ENCODE measurements around the gene PSMD6. TPM values are rescaled to one million over a fixed set of nuclear protein-coding genes. Genes with fewer than 3 reads are reported as not detected.

PSMD6 gene
- total RNA-seq, 4 donors from 2014 or later = 150 to 220 (median 180) TPM

DNA sequence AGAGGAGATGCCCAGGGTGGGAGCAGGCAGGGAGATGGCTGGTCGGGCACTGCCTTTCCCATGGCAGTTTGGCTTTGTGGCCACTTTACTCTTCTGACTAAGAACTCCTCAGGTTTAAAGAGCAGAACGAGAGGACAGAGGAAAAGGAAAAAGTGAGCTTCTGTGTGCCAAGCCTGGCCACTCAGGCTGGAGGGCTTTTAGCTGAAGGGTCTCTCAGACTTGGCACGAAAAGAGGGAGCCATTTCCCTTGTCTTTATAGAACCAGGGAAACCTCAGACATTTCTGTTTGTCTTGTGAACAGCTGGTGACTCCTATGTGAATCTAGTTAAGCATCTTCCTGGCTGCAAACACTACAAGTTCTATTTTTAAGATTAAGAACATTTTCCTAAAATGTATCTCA, 23.3 kb upstream of the PSMD6 start:
- DNase-seq = no peak
- H3K9me3 ChIP-seq = no peaks in the 10 kb centered on the region
- in situ Hi-C loops (cut with MboI; ENCODE audit: low sequenced_read_pairs in 4 of 4) = loop anchor here in 1 of 4 donors (25.0 kb wide), 1 partner anchor 341 kb away; no protein-coding TSS in a partner anchor

GRCh38 chr3:64042952-64043351, 19.7 kb upstream of the PSMD6 start:
- ATAC-seq = no peak
- Histone ChIP-seq H3K4me1 (no peaks in the 10 kb centered on the region), H3K27ac (no peak overlapping the region), H3K27me3 (no peaks in the 10 kb centered on the region), H3K9me3 (no peaks in the 10 kb centered on the region), H3K36me3 (no peaks in the 10 kb centered on the region), H3K4me3 (no peak overlapping the region)
- TF ChIP-seq POLR2A (IDR thresholded peaks at IDR 0.05) = no peak
- TF ChIP-seq, protein P1, sequence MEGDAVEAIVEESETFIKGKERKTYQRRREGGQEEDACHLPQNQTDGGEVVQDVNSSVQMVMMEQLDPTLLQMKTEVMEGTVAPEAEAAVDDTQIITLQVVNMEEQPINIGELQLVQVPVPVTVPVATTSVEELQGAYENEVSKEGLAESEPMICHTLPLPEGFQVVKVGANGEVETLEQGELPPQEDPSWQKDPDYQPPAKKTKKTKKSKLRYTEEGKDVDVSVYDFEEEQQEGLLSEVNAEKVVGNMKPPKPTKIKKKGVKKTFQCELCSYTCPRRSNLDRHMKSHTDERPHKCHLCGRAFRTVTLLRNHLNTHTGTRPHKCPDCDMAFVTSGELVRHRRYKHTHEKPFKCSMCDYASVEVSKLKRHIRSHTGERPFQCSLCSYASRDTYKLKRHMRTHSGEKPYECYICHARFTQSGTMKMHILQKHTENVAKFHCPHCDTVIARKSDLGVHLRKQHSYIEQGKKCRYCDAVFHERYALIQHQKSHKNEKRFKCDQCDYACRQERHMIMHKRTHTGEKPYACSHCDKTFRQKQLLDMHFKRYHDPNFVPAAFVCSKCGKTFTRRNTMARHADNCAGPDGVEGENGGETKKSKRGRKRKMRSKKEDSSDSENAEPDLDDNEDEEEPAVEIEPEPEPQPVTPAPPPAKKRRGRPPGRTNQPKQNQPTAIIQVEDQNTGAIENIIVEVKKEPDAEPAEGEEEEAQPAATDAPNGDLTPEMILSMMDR (IDR thresholded peaks at IDR 0.05 in 4 of 5, conservative IDR thresholded peaks at IDR 0.05 in 1 of 5) = no peak
- intact Hi-C loops (cut with DNase I; ENCODE audit: low total_unique reads) = no loop called here
- DNase-seq = no peak
- in situ Hi-C loops (cut with MboI; ENCODE audit: low sequenced_read_pairs in 4 of 4) = loop anchor here in 1 of 4 donors (25.0 kb wide), 1 partner anchor 344 kb away; no protein-coding TSS in a partner anchor

More for the DNA sequence above, 23.3 kb upstream of the PSMD6 start:
- no peak for TF ChIP-seq POLR2A (IDR thresholded peaks at IDR 0.05)
- TF ChIP-seq, protein P1 (IDR thresholded peaks at IDR 0.05 in 4 of 5, conservative IDR thresholded peaks at IDR 0.05 in 1 of 5) = no peak
- ATAC-seq = no peak
- intact Hi-C loops (cut with DNase I; ENCODE audit: low total_unique reads) = no loop called here
- Histone ChIP-seq H3K36me3 (no peaks in the 10 kb centered on the region), H3K27ac (no peak overlapping the region), H3K4me3 (no peak overlapping the region), H3K27me3 (no peaks in the 10 kb centered on the region), H3K4me1 (no peaks in the 10 kb centered on the region)

GRCh38 chr3:64039981-64040733, 16.9 kb upstream of the PSMD6 start:
- H3K27ac ChIP-seq = no peak overlapping the region
- in situ Hi-C loops (cut with MboI; ENCODE audit: low sequenced_read_pairs in 4 of 4) = loop anchor here in 3 of 4 donors (5.0 to 25.0 kb wide), 3 partner anchors 347 to 367 kb away; no protein-coding TSS in a partner anchor
- intact Hi-C loops (cut with DNase I; ENCODE audit: low total_unique reads) = no loop called here

DNA sequence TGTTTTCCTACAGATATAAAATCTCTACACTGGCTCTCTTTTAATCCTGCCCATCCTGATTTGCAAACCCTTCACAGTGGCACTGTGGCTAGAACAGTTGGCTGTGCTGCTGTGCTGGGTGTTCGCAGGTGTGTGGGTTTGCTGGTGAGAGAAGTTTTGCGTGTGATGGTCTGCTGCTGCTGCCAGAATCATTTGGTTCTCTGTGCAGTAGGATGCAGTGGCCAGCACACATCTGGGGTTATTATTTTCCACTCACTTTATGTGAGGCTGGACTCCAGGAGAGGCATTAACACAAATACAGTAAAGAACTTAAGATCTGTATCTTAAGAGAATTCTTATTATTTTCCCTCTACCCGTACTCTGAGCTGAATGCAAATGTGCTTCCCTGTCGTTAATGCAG, 16.0 kb upstream of the PSMD6 start:
- no peaks in the 10 kb centered on the region for H3K4me1 ChIP-seq
- in situ Hi-C loops (cut with MboI; ENCODE audit: low sequenced_read_pairs in 4 of 4) (loop anchor here in 3 of 4 donors (5.0 to 25.0 kb wide), 3 partner anchors 348 to 368 kb away; no protein-coding TSS in a partner anchor), intact Hi-C loops (cut with DNase I; ENCODE audit: low total_unique reads) (no loop called here)
- no peak overlapping the region for H3K4me3 ChIP-seq
- no peaks in the 10 kb centered on the region for H3K36me3 ChIP-seq
- no peaks in the 10 kb centered on the region for H3K27me3 ChIP-seq
- TF ChIP-seq POLR2A (IDR thresholded peaks at IDR 0.05) = no peak
- TF ChIP-seq, protein P1 (IDR thresholded peaks at IDR 0.05 in 4 of 5, conservative IDR thresholded peaks at IDR 0.05 in 1 of 5) = no peak
- no peak for DNase-seq
- no peak overlapping the region for H3K27ac ChIP-seq
- no peaks in the 10 kb centered on the region for H3K9me3 ChIP-seq
- ATAC-seq = no peak

More at GRCh38 chr3:64039981-64040733, 16.9 kb upstream of the PSMD6 start:
- DNase-seq (no peak), ATAC-seq (no peak)
- H3K4me3 ChIP-seq = no peak overlapping the region
- TF ChIP-seq POLR2A (IDR thresholded peaks at IDR 0.05) = no peak
- TF ChIP-seq, protein P1 (IDR thresholded peaks at IDR 0.05 in 4 of 5, conservative IDR thresholded peaks at IDR 0.05 in 1 of 5) = no peak
- no peaks in the 10 kb centered on the region for H3K9me3 ChIP-seq
- H3K27me3 ChIP-seq = no peaks in the 10 kb centered on the region
- H3K36me3 ChIP-seq = no peaks in the 10 kb centered on the region
- H3K4me1 ChIP-seq = no peaks in the 10 kb centered on the region

Data from gastrocnemius medialis (tissue), 4 donors.